Measurements from ENCODE around the gene COA7.
"Not testable (repeated sequence)": the region's sequence is repeated elsewhere in the genome, so short reads cannot be mapped to it uniquely, and the experiment has no call there.

Gene COA7

GRCh38 chr1:52738893-52739292 lies 40.7 kb upstream of the COA7 start:
- DNase-seq (ENCODE audit: low read depth) = no peak
- TF ChIP-seq CTCF (IDR thresholded peaks at IDR 0.05; ENCODE audit: low read depth, low read length) = no peak
- TF ChIP-seq MYC (IDR thresholded peaks at IDR 0.05; ENCODE audit: low read depth, low read length) = no peak
- no peak for TF ChIP-seq POLR2A (IDR thresholded peaks at IDR 0.05; ENCODE audit: extremely low read depth, insufficient read length)
- TF ChIP-seq MAX (IDR thresholded peaks at IDR 0.05; ENCODE audit: low read depth, low read length) = no peak
- no peak overlapping the region for H3K4me3 ChIP-seq (ENCODE audit: low read depth, low read length)

GRCh38 chr1:52738148-52738547 lies 40.0 kb upstream of the COA7 start:
- no peak for DNase-seq (ENCODE audit: low read depth)
- no peak overlapping the region for H3K4me3 ChIP-seq (ENCODE audit: low read depth, low read length)
- TF ChIP-seq MAX (IDR thresholded peaks at IDR 0.05; ENCODE audit: low read depth, low read length) (no peak), POLR2A (IDR thresholded peaks at IDR 0.05; ENCODE audit: extremely low read depth, insufficient read length) (no peak), CTCF (IDR thresholded peaks at IDR 0.05; ENCODE audit: low read depth, low read length) (no peak), MYC (IDR thresholded peaks at IDR 0.05; ENCODE audit: low read depth, low read length) (no peak)

- H3K4me3 ChIP-seq (ENCODE audit: low read depth, low read length); DNase-seq (ENCODE audit: low read depth): not testable (repeated sequence)
Observed at GRCh38 chr1:52735371-52735770, 37.2 kb upstream of the COA7 start.

GRCh38 chr1:52733368-52733767 lies 35.2 kb upstream of the COA7 start:
- H3K4me3 ChIP-seq (ENCODE audit: low read depth, low read length) = no peak overlapping the region
- DNase-seq (ENCODE audit: low read depth) = no peak
- TF ChIP-seq MYC (IDR thresholded peaks at IDR 0.05; ENCODE audit: low read depth, low read length) (no peak), MAX (IDR thresholded peaks at IDR 0.05; ENCODE audit: low read depth, low read length) (no peak), CTCF (IDR thresholded peaks at IDR 0.05; ENCODE audit: low read depth, low read length) (no peak), POLR2A (IDR thresholded peaks at IDR 0.05; ENCODE audit: extremely low read depth, insufficient read length) (no peak)

GRCh38 chr1:52727956-52728656 lies 30.0 kb upstream of the COA7 start:
- H3K4me3 ChIP-seq (ENCODE audit: low read depth, low read length) = no peak overlapping the region
- TF ChIP-seq POLR2A (IDR thresholded peaks at IDR 0.05; ENCODE audit: extremely low read depth, insufficient read length) = no peak
- TF ChIP-seq CTCF (IDR thresholded peaks at IDR 0.05; ENCODE audit: low read depth, low read length) = no peak
- TF ChIP-seq MYC (IDR thresholded peaks at IDR 0.05; ENCODE audit: low read depth, low read length) = no peak
- no peak for TF ChIP-seq MAX (IDR thresholded peaks at IDR 0.05; ENCODE audit: low read depth, low read length)
- no peak for DNase-seq (ENCODE audit: low read depth)

GRCh38 chr1:52727114-52727586 lies 29.0 kb upstream of the COA7 start:
- peak overlapping the region; percentile 84 for H3K4me3 ChIP-seq (ENCODE audit: low read depth, low read length)
- DNase-seq (ENCODE audit: low read depth) = peak; percentile 40
- no peak for TF ChIP-seq MYC (IDR thresholded peaks at IDR 0.05; ENCODE audit: low read depth, low read length)
- no peak for TF ChIP-seq POLR2A (IDR thresholded peaks at IDR 0.05; ENCODE audit: extremely low read depth, insufficient read length)
- TF ChIP-seq MAX (IDR thresholded peaks at IDR 0.05; ENCODE audit: low read depth, low read length) = no peak
- TF ChIP-seq CTCF (IDR thresholded peaks at IDR 0.05; ENCODE audit: low read depth, low read length) = no peak
